Left renal cortex interstitium (tissue), 4 donors: ENCODE measurements around the gene GSTA2. TPM values are rescaled to one million over a fixed set of nuclear protein-coding genes. Genes with fewer than 3 reads are reported as not detected.
"Not testable (repeated sequence)": the region's sequence is repeated elsewhere in the genome, so short reads cannot be mapped to it uniquely, and the experiment has no call there.

Source experiments
- DNase-seq, 4 donors: peaks; one replicate each; pipeline ENCODE4 v3.0.0-alpha.2; 2013; ENCODE audit warnings: low read depth in 4 of 4, low spot score in 2 of 4, missing footprints in 1 of 4
- polyA plus RNA-seq, 4 donors: library from polyadenylated mRNA; unstranded; fragments of 120-200 nt; gene quantifications; one replicate each; pipeline ENCODE4 v1.2.1, GENCODE V29; 2013; ENCODE audit not compliant: insufficient read length in 4 of 4

The GSTA2 gene
- polyA plus RNA-seq, 4 donors: 0.19 to 0.60 (median 0.20) TPM; not detected in 1

GRCh38 chr6:52761673-52762491, 1.4 kb downstream of the GSTA2 start:
- not testable (repeated sequence) for DNase-seq

GRCh38 chr6:52760105-52760765, 3.0 kb downstream of the GSTA2 start:
- DNase-seq: no peak

- DNase-seq: no peak
These were observed 4.2 kb downstream of the GSTA2 start for GRCh38 chr6:52759085-52759484.

GRCh38 chr6:52757651-52758338, 5.5 kb downstream of the GSTA2 start:
- not testable (repeated sequence) for DNase-seq

- DNase-seq: no peak
These were observed 8.8 kb downstream of the GSTA2 start for GRCh38 chr6:52754443-52754842.

GRCh38 chr6:52753137-52753536, 10.1 kb downstream of the GSTA2 start:
- DNase-seq: not testable (repeated sequence)

- no peak for DNase-seq
These were observed 11.0 kb downstream of the GSTA2 start for GRCh38 chr6:52752310-52752709.

- DNase-seq: no peak
These were observed 13.6 kb downstream of the GSTA2 start for GRCh38 chr6:52749556-52750152.

- DNase-seq: not testable (repeated sequence)
These were observed 16.0 kb downstream of the GSTA2 start for GRCh38 chr6:52747301-52747700.

- no peak for DNase-seq
These were observed 17.1 kb downstream of the GSTA2 start for GRCh38 chr6:52746213-52746612.

- no peak for DNase-seq
These were observed 17.5 kb downstream of the GSTA2 start for GRCh38 chr6:52745764-52746201.

GRCh38 chr6:52741872-52742271, 21.4 kb downstream of the GSTA2 start:
- DNase-seq: no peak

- DNase-seq: no peak
These were observed 23.6 kb downstream of the GSTA2 start for GRCh38 chr6:52739627-52740026.

- no peak for DNase-seq
These were observed 24.1 kb downstream of the GSTA2 start for GRCh38 chr6:52739134-52739533.

GRCh38 chr6:52736145-52736544, 27.1 kb downstream of the GSTA2 start:
- no peak for DNase-seq

GRCh38 chr6:52735071-52735470, 28.2 kb downstream of the GSTA2 start:
- DNase-seq: no peak

- no peak for DNase-seq
These were observed 29.2 kb downstream of the GSTA2 start for GRCh38 chr6:52734072-52734471.

GRCh38 chr6:52733172-52733571, 30.1 kb downstream of the GSTA2 start:
- no peak for DNase-seq

GRCh38 chr6:52731719-52732118, 31.6 kb downstream of the GSTA2 start:
- DNase-seq: no peak

- no peak for DNase-seq
These were observed 33.7 kb downstream of the GSTA2 start for GRCh38 chr6:52729576-52729975.

GRCh38 chr6:52728394-52728793, 34.9 kb downstream of the GSTA2 start:
- no peak for DNase-seq
